ENCODE results near the gene RNF175. TPM values are rescaled to one million over a fixed set of nuclear protein-coding genes. Genes with fewer than 3 reads are reported as not detected.
A peak's percentile ranks its signal among the peaks of the same experiment; 100 is the strongest.

RNF175 gene
- total and polyA plus RNA-seq, 12 donors, result 0.18 to 6.3 (median 1.1) TPM; not detected in 4

GRCh38 chr4:153704522-153704921, 55.3 kb downstream of the RNF175 start:
- intact Hi-C loops (cut with DNase I), result no loop called here
- H3K27ac ChIP-seq, result no peak overlapping the region
- DNase-seq, result no peak
- H3K27me3 ChIP-seq, result no peaks in the 10 kb centered on the region
- H3K9me3 ChIP-seq (replicated peaks in 1 of 3), result no peaks in the 10 kb centered on the region
- WGBS, 4 donors, result 89 to 97% (median 94%) methylated on average over 7 of the region's 7 CpGs
- H3K4me3 ChIP-seq, result no peak overlapping the region
- TF ChIP-seq CTCF (IDR thresholded peaks at IDR 0.05) (no peak), POLR2A (IDR thresholded peaks at IDR 0.05) (no peak)
- H3K4me1 ChIP-seq (replicated peaks in 1 of 2), result no peaks in the 10 kb centered on the region
- H3K36me3 ChIP-seq (replicated peaks in 1 of 2), result no peaks in the 10 kb centered on the region

GRCh38 chr4:153684971-153685371, 74.9 kb downstream of the RNF175 start:
- H3K36me3 ChIP-seq (replicated peaks in 1 of 2), result no peaks in the 10 kb centered on the region
- no peaks in the 10 kb centered on the region for H3K27me3 ChIP-seq
- TF ChIP-seq CTCF (IDR thresholded peaks at IDR 0.05) (no peak), POLR2A (IDR thresholded peaks at IDR 0.05) (no peak)
- peak overlapping the region in 4 of 5 donors; percentile 42 to 72 (median 59) for H3K27ac ChIP-seq
- WGBS, 4 donors, result 17 to 29% (median 22%) methylated on average over 5 to 9 of the region's 9 CpGs
- peak in 1 of 7 donors; percentile 22 for DNase-seq
- H3K9me3 ChIP-seq (replicated peaks in 1 of 3), result peaks cover 0 to 5% (median 0%) of the 10 kb centered on the region in 3 donors
- H3K4me3 ChIP-seq, result peak overlapping the region in 2 of 4 donors; percentile 50 to 63
- intact Hi-C loops (cut with DNase I), result no loop called here
- peaks cover 9 to 13% of the 10 kb centered on the region in 2 donors for H3K4me1 ChIP-seq (replicated peaks in 1 of 2)

- peak within 1 kb of the TSS in 3 of 4 donors; percentile 27 to 63 (median 50) for H3K4me3 ChIP-seq
- peaks cover 9 to 13% of the 10 kb centered on the region in 2 donors for H3K4me1 ChIP-seq (replicated peaks in 1 of 2)
- H3K9me3 ChIP-seq (replicated peaks in 1 of 3), result peaks cover 0 to 5% (median 0%) of the 10 kb centered on the region in 3 donors
- H3K27ac ChIP-seq, result peak within 1 kb of the TSS in 4 of 5 donors; percentile 42 to 72 (median 59)
- peak; percentile 58 to 72 (median 63) for DNase-seq
- no peaks in the 10 kb centered on the region for H3K36me3 ChIP-seq (replicated peaks in 1 of 2)
- no peak for TF ChIP-seq CTCF (IDR thresholded peaks at IDR 0.05)
- 0 to 1% (median 1%) methylated on average over 3 to 75 of the region's 75 CpGs; no CpG with 5 or more reads in 1 of the 4 donors for WGBS, 4 donors
- H3K27me3 ChIP-seq, result no peaks in the 10 kb centered on the region
- intact Hi-C loops (cut with DNase I), result no loop called here
These were observed 75.4 kb downstream of the RNF175 start, which contains the start of gene TLR2 for GRCh38 chr4:153684182-153684970. TSS of gene TLR2 (plus strand) at chr4:153684280. CDS start at chr4:153702908, 18,628 bp downstream.

GRCh38 chr4:153683763-153684181, 76.1 kb downstream of the RNF175 start:
- intact Hi-C loops (cut with DNase I), result no loop called here
- peak overlapping the region in 2 of 4 donors; percentile 50 to 63 for H3K4me3 ChIP-seq
- H3K36me3 ChIP-seq (replicated peaks in 1 of 2), result no peaks in the 10 kb centered on the region
- 10 to 20% (median 14%) methylated on average over 13 to 27 of the region's 27 CpGs for WGBS, 4 donors
- TF ChIP-seq POLR2A (IDR thresholded peaks at IDR 0.05) (no peak), CTCF (IDR thresholded peaks at IDR 0.05) (no peak)
- H3K27me3 ChIP-seq, result no peaks in the 10 kb centered on the region
- peaks cover 9 to 13% of the 10 kb centered on the region in 2 donors for H3K4me1 ChIP-seq (replicated peaks in 1 of 2)
- DNase-seq, result no peak
- no peaks in the 10 kb centered on the region for H3K9me3 ChIP-seq (replicated peaks in 1 of 3)
- H3K27ac ChIP-seq, result peak overlapping the region in 2 of 5 donors; percentile 72

Measured in adrenal gland (tissue), 12 donors.